Measurements from ENCODE around the gene COL16A1.
A peak's percentile ranks its signal among the peaks of the same experiment; 100 is the strongest.

COL16A1 gene

GRCh38 chr1:31715873-31716220 is 12.0 kb upstream of the COL16A1 start:
- H3K27ac ChIP-seq (ENCODE audit: extremely low read depth, low read depth, low read length): no peak overlapping the region
- no peaks in the 10 kb centered on the region for H3K4me1 ChIP-seq (ENCODE audit: control insufficient read depth, insufficient read depth, low read length)
- POLR2A ChIA-PET: interaction anchor here (0.9 to 1.0 kb wide), 2 partner anchors 14 to 52 kb away, joined by 3 read pairs; no protein-coding TSS in a partner anchor
- no peaks in the 10 kb centered on the region for H3K9me3 ChIP-seq (ENCODE audit: control insufficient read depth, insufficient read depth, low read depth, low read length)
- no peak overlapping the region for H3K4me3 ChIP-seq (ENCODE audit: low read depth, low read length)
- CTCF ChIA-PET: interaction anchor here (0.6 to 7.7 kb wide), 31 partner anchors 8 to 342 kb away, joined by 3 to 77 read pairs (median 5); partner anchors contain the start of gene COL16A1
- no peaks in the 10 kb centered on the region for H3K36me3 ChIP-seq (ENCODE audit: control insufficient read depth in 2 of 2, insufficient read depth in 1 of 2, low read length in 2 of 2)
- TF ChIP-seq ZNF140 (tag by site-specific recombination; IDR thresholded peaks at IDR 0.05) (no peak), HOXD13 (CRISPR knock-in tag; IDR thresholded peaks at IDR 0.05; ENCODE audit: borderline replicate concordance) (no peak), KLF7 (tag by site-specific recombination; IDR thresholded peaks at IDR 0.05; ENCODE audit: borderline replicate concordance) (no peak), ATF2 (tag by site-specific recombination; IDR thresholded peaks at IDR 0.05; ENCODE audit: low read depth) (no peak), ZBTB20 (tag by site-specific recombination; IDR thresholded peaks at IDR 0.05) (no peak), OSR2 (tag by site-specific recombination; IDR thresholded peaks at IDR 0.05) (no peak), ZNF398 (tag by site-specific recombination; IDR thresholded peaks at IDR 0.05) (no peak), ZNF677 (tag by site-specific recombination; IDR thresholded peaks at IDR 0.05) (no peak), ZNF843 (tag by site-specific recombination; IDR thresholded peaks at IDR 0.05) (no peak), ZNF366 (tag by site-specific recombination; conservative IDR thresholded peaks at IDR 0.05) (peak; percentile 90), ZNF529 (tag by site-specific recombination; IDR thresholded peaks at IDR 0.05; ENCODE audit: insufficient replicate concordance) (no peak), YY2 (tag by site-specific recombination; IDR thresholded peaks at IDR 0.05) (no peak), ZNF510 (tag by site-specific recombination; IDR thresholded peaks at IDR 0.05; ENCODE audit: insufficient replicate concordance) (no peak), ZNF623 (tag by site-specific recombination; IDR thresholded peaks at IDR 0.05) (no peak), ZNF280C (tag by site-specific recombination; IDR thresholded peaks at IDR 0.05) (no peak), TSHZ1 (tag by site-specific recombination; IDR thresholded peaks at IDR 0.05; ENCODE audit: borderline replicate concordance) (no peak), ZNF362 (tag by site-specific recombination; IDR thresholded peaks at IDR 0.05) (no peak), ZBTB17 (tag by site-specific recombination; IDR thresholded peaks at IDR 0.05) (peak; percentile 45; the same call in 1 of the 2 replicates), ZNF391 (tag by site-specific recombination; IDR thresholded peaks at IDR 0.05; ENCODE audit: borderline replicate concordance, low read depth) (no peak), ZNF433 (tag by site-specific recombination; IDR thresholded peaks at IDR 0.05; ENCODE audit: low read depth) (no peak), ZNF404 (tag by site-specific recombination; IDR thresholded peaks at IDR 0.05) (no peak), ZNF423 (tag by site-specific recombination; IDR thresholded peaks at IDR 0.05) (no peak), SP7 (tag by site-specific recombination; IDR thresholded peaks at IDR 0.05) (no peak), ZNF777 (tag by site-specific recombination; IDR thresholded peaks at IDR 0.05; ENCODE audit: borderline replicate concordance) (no peak), ZNF146 (tag by site-specific recombination; IDR thresholded peaks at IDR 0.05) (no peak), ZBTB8A (tag by site-specific recombination; IDR thresholded peaks at IDR 0.05) (0 out of 2 replicates have a peak, but pooled peaks have one; percentile 17), ZBTB48 (tag by site-specific recombination; IDR thresholded peaks at IDR 0.05) (0 out of 2 replicates have a peak, but pooled peaks have one; percentile 33), ZNF341 (tag by site-specific recombination; IDR thresholded peaks at IDR 0.05; ENCODE audit: low read depth) (peak; percentile 20; the same call in 1 of the 2 replicates), ZNF221 (tag by site-specific recombination; IDR thresholded peaks at IDR 0.05; ENCODE audit: borderline replicate concordance) (no peak)
